GM12874 (cell line): ENCODE data around the gene RBMXL3.

Experiments used
- CTCF ChIP-seq: IDR thresholded peaks from 2 replicates; pipeline ENCODE4 v1.5.1; 2011; ENCODE audit warnings: low read depth, mild to moderate bottlenecking, control low read depth, low read length, moderate library complexity; ENCODE audit not compliant: insufficient read depth

RBMXL3 gene

GRCh38 chrX:115189646-115190635 lies 731 bp downstream of the RBMXL3 start:
- TF ChIP-seq CTCF, result no peak

GRCh38 chrX:115190636-115191489 lies 1.7 kb downstream of the RBMXL3 start:
- TF ChIP-seq CTCF, result no peak

DNA sequence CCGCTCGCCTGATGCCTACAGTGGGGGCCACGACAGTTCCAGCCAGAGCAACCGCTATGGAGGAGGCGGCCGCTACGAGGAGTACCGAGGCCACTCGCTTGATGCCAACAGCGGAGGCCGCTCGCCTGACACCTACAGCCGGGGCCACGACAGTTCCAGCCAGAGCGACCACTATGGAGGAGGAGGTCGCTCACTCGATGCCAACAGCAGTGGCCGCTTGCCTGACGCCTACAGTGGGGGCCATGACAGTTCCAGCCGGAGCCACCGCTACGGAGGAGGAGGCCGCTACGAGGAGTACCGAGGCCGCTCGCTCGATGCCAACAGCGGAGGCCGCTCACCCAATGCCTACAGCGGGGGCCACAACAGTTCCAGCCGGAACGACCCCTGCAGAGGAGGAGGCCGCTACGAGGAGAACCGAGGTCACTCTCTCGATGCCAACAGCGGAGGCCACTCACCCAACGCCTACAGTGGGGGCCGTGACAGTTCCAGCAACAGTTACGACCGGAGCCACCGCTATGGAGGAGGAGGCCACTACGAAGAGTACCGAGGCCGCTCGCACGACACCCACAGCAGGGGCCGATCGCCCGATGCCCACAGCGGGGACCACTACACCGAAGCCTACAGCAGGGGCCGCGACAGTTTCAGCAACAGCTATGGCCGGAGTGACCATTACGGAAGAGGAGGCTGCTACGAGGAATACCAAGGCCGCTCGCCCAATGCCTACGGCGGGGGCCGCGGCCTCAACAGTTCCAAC lies 2.5 kb downstream of the RBMXL3 start:
- TF ChIP-seq CTCF, result no peak

- TF ChIP-seq CTCF, result no peak
These were observed 3.1 kb downstream of the RBMXL3 start for GRCh38 chrX:115192244-115192700.

- no peak for TF ChIP-seq CTCF
These were observed 14.8 kb downstream of the RBMXL3 start for GRCh38 chrX:115204040-115204439.

DNA sequence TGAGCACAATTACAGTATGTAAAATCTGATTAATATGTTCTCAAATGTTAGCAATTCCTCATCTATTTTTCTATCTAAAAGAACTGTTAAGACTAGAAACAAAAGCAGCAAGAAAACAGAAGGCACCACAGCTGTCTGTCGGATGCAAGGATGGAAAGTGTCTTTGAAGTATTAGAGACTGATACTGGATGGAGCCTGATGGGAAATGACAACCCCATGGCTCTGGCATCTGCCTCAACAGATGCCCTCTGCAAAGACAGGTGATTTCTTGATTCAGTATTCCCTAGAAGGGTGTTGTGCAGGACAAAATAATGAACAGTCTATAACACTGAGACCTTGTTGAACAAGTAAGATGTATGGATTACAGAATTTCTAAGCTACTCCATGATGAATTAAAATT lies 24.9 kb downstream of the RBMXL3 start:
- TF ChIP-seq CTCF, result no peak
